Esophagus muscularis mucosa (tissue), 4 donors: ENCODE data around the gene LMX1A.

Experiments used
- EP300 ChIP-seq: sonication (generic); formaldehyde crosslinking; IDR thresholded peaks from one replicate; pipeline ENCODE4 v1.6.1; 2017; ENCODE audit warnings: antibody characterized with exemption
- POLR2A ChIP-seq: fragments of 450-650 bp; IDR thresholded peaks from one replicate; pipeline ENCODE4 v1.6.1; 2017; ENCODE audit warnings: antibody characterized with exemption, moderate library complexity, mild to moderate bottlenecking, low read depth
- TF ChIP-seq, protein P1 (sequence below), 3 experiments: fragments of 200-600 bp in 2 of 3; fragments of 450-650 bp in 1 of 3; sonication (generic) in 2 of 3; IDR thresholded peaks; one replicate each; pipeline ENCODE4 v1.5.1; 2017 to 2019; ENCODE audit warnings: antibody characterized with exemption in 3 of 3, mild to moderate bottlenecking in 2 of 3, moderate library complexity in 1 of 3

GRCh38 chr1:165189913-165190312 is 166.6 kb downstream of the LMX1A start:
- TF ChIP-seq, protein P1, sequence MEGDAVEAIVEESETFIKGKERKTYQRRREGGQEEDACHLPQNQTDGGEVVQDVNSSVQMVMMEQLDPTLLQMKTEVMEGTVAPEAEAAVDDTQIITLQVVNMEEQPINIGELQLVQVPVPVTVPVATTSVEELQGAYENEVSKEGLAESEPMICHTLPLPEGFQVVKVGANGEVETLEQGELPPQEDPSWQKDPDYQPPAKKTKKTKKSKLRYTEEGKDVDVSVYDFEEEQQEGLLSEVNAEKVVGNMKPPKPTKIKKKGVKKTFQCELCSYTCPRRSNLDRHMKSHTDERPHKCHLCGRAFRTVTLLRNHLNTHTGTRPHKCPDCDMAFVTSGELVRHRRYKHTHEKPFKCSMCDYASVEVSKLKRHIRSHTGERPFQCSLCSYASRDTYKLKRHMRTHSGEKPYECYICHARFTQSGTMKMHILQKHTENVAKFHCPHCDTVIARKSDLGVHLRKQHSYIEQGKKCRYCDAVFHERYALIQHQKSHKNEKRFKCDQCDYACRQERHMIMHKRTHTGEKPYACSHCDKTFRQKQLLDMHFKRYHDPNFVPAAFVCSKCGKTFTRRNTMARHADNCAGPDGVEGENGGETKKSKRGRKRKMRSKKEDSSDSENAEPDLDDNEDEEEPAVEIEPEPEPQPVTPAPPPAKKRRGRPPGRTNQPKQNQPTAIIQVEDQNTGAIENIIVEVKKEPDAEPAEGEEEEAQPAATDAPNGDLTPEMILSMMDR (IDR thresholded peaks at IDR 0.05), result no peak
- no peak for TF ChIP-seq POLR2A
- TF ChIP-seq EP300, result no peak
